ENCODE measurements around the gene MAPK14.
"Not testable (repeated sequence)": the region's sequence is repeated elsewhere in the genome, so short reads cannot be mapped to it uniquely, and the experiment has no call there.

Gene MAPK14

GRCh38 chr6:36027501-36028087 is at the start of gene MAPK14:
MAPK14 (plus strand) TSS chr6:36027808; CDS start chr6:36028158, 350 bp downstream.
- peak; percentile 99 for DNase-seq (ENCODE audit: low read depth)

- not testable (repeated sequence) for DNase-seq (ENCODE audit: low read depth)
These were observed 47.5 kb upstream of the MAPK14 start for GRCh38 chr6:35980126-35980525.

GRCh38 chr6:35980991-35981645 is 46.5 kb upstream of the MAPK14 start:
- no peak for DNase-seq (ENCODE audit: low read depth)

GRCh38 chr6:35984701-35985100 is 42.9 kb upstream of the MAPK14 start:
- DNase-seq (ENCODE audit: low read depth), result no peak

GRCh38 chr6:35988047-35988446 is 39.6 kb upstream of the MAPK14 start:
- DNase-seq (ENCODE audit: low read depth), result not testable (repeated sequence)

- DNase-seq (ENCODE audit: low read depth), result no peak
These were observed 34.5 kb upstream of the MAPK14 start for GRCh38 chr6:35993150-35993549.

GRCh38 chr6:36000451-36000850 is 27.2 kb upstream of the MAPK14 start:
- DNase-seq (ENCODE audit: low read depth), result no peak

GRCh38 chr6:36015666-36016065 is 11.9 kb upstream of the MAPK14 start:
- DNase-seq (ENCODE audit: low read depth), result no peak

- no peak for DNase-seq (ENCODE audit: low read depth)
These were observed 9.3 kb upstream of the MAPK14 start for GRCh38 chr6:36018339-36018738.

- DNase-seq (ENCODE audit: low read depth), result no peak
These were observed 8.4 kb upstream of the MAPK14 start for GRCh38 chr6:36019167-36019566.

GRCh38 chr6:36020154-36020553 is 7.5 kb upstream of the MAPK14 start:
- no peak for DNase-seq (ENCODE audit: low read depth)

- DNase-seq (ENCODE audit: low read depth), result no peak
These were observed 3.4 kb upstream of the MAPK14 start, which contains the start of gene SLC26A8 for GRCh38 chr6:36023996-36024795. SLC26A8 (minus strand) TSS chr6:36024641; CDS start chr6:36019707, 4,934 bp downstream.

GRCh38 chr6:36025260-36025931 is 2.2 kb upstream of the MAPK14 start:
- DNase-seq (ENCODE audit: low read depth), result peak; percentile 11

- DNase-seq (ENCODE audit: low read depth), result peak; percentile 46
These were observed 1.7 kb upstream of the MAPK14 start for GRCh38 chr6:36025932-36026327.

- peak; percentile 1 for DNase-seq (ENCODE audit: low read depth)
These were observed 674 bp downstream of the MAPK14 start for GRCh38 chr6:36028088-36028876.

- peak; percentile 69 for DNase-seq (ENCODE audit: low read depth)
These were observed 1.3 kb downstream of the MAPK14 start for GRCh38 chr6:36028877-36029324.

GRCh38 chr6:36029464-36029863 is 1.9 kb downstream of the MAPK14 start:
- DNase-seq (ENCODE audit: low read depth), result peak; percentile 53

GRCh38 chr6:36032261-36032660 is 4.7 kb downstream of the MAPK14 start:
- DNase-seq (ENCODE audit: low read depth), result no peak

GRCh38 chr6:36033144-36033543 is 5.5 kb downstream of the MAPK14 start:
- not testable (repeated sequence) for DNase-seq (ENCODE audit: low read depth)

- DNase-seq (ENCODE audit: low read depth), result no peak
These were observed 6.3 kb downstream of the MAPK14 start for GRCh38 chr6:36033935-36034334.

- no peak for DNase-seq (ENCODE audit: low read depth)
These were observed 6.8 kb downstream of the MAPK14 start for GRCh38 chr6:36034441-36034840.

Measured in HS-5 (cell line).